Activated T-cell treated with anti-CD3 and anti-CD28 coated beads for 1 hour (primary cell): Measurements from ENCODE around the gene TRIM29.
"Not testable (repeated sequence)": the region's sequence is repeated elsewhere in the genome, so short reads cannot be mapped to it uniquely, and the experiment has no call there.

ENCODE experiments used
- DNase-seq: peaks from one replicate; pipeline ENCODE4 v3.0.0-alpha.2; 2020; ENCODE audit warnings: low read depth

The TRIM29 gene, protein sequence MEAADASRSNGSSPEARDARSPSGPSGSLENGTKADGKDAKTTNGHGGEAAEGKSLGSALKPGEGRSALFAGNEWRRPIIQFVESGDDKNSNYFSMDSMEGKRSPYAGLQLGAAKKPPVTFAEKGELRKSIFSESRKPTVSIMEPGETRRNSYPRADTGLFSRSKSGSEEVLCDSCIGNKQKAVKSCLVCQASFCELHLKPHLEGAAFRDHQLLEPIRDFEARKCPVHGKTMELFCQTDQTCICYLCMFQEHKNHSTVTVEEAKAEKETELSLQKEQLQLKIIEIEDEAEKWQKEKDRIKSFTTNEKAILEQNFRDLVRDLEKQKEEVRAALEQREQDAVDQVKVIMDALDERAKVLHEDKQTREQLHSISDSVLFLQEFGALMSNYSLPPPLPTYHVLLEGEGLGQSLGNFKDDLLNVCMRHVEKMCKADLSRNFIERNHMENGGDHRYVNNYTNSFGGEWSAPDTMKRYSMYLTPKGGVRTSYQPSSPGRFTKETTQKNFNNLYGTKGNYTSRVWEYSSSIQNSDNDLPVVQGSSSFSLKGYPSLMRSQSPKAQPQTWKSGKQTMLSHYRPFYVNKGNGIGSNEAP

DNA sequence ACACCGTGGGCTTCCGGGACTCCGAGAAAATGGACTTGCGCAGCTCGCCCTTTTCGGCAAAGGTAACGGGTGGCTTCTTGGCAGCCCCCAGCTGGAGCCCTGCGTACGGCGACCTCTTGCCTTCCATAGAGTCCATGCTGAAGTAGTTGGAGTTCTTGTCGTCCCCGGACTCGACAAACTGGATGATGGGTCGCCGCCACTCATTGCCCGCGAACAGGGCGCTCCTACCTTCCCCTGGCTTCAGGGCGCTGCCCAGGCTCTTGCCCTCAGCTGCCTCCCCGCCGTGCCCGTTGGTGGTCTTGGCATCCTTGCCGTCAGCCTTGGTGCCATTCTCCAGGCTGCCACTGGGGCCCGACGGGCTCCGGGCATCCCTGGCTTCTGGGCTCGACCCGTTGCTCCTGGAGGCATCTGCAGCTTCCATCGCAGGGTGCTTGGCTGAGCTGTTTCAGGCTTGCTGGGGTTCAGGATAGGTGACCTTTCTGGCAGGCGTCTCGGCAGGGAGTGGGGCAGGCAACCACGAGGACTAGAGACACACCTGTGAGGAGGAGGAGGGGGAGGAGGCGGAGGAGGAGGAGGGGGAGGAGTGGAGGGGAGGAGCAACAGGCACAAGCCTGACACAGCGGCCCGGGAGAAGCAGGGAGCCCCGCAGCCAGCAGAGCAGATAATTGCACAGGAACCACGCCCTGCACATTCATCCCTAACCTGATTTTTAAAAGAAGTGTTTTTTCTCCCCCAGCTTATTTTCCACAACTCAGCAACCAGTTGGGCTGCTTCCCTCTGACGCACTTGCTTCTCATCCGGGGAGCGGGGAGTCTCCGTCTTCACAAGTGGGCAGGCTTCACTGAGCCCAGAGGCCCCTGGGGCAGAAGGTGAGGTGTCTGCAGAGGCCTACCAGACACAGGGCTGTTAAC lies at the start of gene TRIM29:
TSS of gene TRIM29 (minus strand) at position 503 of the 911 bp plus-strand sequence. CDS start at position 421, 82 bp downstream.
- no peak for DNase-seq

DNA sequence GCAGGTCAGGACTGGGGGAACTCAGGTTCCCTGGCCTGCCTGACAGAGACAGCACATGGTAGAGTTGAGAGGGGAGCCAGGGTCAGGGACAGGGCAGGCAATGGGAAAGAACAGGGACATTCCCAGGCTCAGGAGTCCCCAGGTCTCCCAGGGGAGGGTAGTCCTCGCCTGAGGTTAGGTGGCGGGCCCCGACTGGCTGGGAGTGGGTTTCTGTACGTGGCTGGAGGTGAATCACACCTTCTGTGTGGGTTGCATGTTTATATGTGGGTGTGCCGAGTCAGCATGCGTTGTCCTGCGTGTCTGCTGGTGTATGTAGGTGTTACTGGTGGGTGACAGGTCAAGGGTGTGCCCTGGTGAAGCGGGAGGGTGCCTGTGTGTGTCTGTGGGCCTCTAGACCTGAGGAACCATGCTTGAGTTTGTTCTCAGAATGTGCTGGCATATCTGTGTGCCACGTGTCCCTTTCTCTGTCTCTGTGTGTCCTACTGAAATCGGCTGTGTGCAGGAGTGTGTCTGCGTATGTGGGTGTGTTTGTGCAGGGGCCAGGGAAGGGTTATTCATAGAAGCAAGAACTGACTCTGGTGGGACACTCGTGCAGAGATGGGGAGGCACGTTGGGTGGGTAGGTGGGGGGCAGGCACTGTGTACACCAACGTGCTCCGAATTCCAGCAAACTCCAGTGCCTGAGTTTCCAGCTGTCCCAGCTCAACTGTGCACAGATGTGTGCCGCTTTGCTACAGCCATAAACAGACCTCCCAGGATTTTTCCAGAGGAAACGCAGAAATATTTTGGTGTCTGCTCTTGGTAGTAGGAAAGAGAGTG lies 49.1 kb upstream of the TRIM29 start:
- no peak for DNase-seq

DNA sequence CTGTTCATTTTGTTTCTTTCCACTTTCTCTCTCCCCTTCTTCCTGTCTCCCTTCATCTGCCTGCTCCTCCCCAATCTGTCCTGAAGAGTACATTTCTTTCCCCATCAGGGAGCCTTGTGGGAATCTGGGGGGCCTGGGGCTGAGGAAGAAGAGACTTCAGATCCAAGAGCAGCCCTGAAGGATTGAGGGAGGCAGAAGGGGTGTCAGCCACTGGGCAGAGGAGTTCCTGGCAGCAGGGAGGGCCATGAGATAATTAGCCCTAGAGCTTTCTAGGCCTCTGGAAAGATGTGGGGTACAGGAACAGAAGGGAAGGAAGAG lies 48.5 kb upstream of the TRIM29 start:
- no peak for DNase-seq

DNA sequence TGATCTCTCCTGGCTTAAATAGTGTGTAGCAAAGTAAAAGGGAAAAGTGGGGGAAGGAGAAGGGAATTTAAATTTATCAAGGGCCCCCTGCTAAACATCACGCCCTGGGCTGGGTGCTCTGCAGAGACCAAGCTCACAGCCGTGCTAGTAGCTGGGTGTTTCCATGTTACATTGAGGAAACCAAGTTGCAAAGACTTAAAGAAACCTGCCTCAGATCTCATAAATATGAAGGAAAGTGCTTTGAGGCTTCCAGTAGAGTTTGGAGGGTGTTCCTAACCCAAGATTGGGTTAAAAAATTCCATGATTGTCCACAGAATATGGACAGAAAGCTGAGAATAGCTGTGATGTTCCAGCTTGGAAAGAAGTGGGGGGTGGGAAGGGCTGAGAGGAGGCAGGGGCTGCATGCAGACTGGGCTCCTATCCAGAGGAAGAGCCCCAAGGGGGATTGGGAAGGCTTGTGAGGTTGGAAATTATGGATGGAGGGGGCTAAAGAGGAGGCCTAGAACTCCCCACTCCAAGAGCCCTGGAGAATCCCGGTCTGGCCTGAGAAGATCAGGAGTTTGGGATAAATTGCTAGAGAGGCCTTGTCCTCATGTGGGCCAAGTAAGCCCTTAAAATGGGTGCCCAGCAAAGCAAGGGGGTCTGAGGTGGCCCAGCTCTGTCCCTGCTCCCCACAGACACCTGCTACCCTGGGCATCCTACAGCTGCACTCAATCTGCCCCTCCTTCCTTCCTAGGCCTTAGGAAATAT lies 48.0 kb upstream of the TRIM29 start:
- DNase-seq = no peak

DNA sequence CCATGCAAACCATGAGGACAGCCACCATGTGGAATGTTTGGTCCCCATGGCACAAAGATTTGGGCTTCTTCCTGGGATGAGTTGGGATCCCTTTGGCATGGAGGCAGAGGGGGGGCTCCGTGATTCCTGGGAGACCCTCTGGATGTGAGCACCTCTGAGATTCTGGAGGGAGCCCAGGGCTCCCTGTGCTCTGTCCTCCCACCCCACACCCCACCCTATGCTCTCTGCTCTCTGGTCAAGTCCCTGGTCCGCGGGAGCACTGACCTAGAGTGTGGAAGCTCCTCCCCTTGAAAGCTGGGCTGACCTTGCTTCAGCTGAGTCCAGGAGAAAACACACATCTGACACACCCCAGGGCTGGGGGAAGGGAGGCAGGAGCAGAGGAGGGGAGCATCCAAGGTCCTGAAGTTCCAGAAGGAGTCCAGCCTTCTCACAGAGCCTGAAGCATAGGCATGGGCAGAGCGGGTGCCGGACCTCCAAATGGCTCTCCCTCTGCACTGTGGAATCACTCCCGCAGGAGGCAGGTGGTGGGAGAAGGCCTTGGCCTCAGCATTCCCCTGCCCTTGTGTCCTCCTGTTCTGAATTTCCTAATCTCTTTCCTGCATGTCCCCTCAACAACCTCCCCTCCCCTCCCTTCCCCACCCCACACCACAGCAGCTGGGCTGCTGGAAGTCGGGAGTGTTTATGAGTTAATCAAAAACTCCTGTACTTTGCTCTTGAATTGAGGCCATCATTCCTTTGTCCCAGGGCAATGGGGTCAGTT lies 47.2 kb upstream of the TRIM29 start:
- DNase-seq = no peak

DNA sequence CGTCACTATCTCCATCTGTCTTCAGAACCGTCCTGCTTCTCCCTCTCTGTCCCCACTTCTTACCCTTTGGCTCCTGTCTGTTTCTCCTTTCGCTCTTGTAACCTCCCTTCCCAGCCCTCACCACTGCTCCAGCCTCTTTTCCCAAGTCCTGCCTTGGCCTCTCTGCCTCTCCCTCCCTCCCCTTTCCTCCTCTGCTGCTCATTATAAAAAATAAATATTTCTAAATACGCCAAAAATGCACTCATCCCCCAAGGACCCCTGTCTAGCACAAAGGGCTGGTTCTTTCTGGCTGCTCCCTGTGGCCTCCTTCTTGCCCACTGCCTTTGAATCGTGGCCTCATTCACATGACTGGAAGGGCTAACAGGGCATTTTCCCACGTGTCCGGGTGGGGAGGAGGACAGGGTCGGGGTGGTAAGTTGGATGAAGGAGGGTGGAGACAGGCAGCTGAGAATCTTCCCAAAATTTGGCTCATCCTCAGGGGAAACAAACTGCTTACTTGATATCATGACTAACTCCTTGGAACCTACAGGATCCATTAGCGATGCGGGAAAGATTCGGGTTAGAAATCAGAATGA lies 46.5 kb upstream of the TRIM29 start:
- no peak for DNase-seq

DNA sequence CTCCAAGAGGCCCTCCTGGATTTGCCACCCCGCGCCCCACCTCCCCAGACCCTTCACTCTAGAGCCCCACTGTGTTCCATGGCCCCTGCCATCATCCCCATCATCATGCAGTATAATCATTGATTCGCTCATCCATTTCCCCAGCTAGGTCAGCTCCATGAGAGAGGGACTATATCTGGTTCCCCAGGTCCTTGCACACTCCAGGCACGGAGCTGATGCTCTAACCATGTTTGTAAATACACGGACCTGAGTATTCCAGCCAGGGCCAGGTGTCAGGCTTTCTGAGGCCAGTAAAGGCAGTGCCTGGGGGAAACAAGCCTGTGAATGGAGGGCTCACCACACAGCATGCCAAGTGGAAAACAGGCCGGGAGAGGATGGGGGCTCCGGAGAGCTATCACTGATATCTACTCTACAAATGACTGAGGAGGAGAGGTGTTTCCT lies 45.8 kb upstream of the TRIM29 start:
- DNase-seq = no peak

DNA sequence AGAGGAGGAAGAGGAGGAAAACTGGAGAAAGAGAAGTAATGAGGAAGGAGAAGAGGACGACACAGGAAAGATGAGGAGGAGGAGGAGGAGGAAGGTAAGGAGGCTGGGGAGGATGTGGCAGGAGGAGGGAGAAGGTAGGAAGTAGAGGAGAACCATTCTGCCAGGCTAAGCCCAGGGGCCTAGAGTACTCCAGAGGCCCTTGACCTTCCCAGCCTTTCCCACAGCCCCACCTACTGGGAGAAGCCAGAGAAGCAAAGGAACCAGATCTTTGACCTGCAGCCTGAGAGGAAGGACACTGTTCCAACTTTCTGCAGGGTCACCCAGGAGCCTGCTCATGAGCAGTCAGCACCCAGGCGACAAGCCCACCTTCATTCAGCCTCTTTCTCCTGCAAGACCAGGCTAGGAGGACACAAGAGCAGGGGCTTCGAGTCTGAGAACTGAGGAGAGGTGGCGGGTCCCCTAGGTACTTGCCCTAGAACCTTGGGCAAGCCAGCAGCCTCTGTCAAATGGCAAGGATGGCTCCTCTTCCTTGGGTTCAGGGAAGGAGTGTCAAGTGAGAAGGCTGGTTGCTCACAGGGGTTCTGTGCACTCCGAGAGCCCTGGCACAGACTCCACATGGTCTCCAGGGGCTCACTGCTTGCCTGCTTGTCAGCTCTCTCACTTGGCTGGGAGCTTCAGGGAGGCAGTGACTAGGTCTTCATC lies 45.0 kb upstream of the TRIM29 start:
- DNase-seq = no peak

DNA sequence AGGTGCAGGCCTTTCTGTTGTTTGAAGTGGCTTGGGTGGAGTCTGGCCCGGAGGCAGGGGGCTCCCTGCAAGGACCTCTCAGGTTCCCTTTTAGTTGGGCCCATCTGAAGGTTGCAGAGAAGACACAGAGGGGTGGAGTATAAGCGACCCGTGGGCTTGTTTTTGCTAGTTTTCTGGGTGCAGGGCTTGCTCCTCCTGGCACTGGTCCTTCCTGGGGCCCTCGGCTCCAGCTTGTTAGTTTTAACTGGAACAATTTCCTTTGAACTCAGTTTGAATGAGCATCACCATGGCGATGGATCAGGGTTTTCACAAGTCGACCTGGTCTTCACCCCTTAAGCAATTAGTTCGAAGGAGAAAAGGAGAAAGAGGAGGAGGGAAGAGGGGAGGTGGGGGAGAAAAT lies 44.5 kb upstream of the TRIM29 start:
- DNase-seq = no peak

DNA sequence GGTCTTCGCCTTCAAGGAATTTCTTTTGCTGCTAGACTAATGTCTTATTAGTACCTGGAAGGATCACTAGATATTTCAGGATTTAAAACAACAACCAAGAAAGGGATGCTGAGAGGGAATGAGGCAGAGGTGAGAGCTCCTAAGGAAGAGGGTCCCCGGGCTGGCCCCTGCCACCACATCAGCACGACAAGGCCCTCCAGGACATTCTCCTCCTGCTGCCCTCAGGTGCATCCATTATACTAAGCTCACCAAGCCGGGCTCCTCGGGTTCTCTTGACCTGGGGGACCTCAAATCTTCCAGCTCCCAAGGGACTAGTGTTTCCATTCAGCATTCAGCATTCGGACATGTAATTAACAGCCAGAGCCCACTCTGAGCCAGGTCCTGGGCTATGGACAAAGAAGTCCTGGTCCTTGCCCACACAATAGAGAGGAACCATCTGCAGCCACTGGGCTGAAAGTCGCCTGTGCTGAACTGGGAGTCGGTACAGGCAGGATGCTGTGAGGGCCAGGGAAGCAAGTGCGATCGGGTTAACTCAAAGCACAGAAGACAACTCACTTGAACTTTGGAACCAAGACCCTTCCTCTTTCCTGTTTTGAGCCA lies 43.6 kb upstream of the TRIM29 start:
- DNase-seq = no peak

DNA sequence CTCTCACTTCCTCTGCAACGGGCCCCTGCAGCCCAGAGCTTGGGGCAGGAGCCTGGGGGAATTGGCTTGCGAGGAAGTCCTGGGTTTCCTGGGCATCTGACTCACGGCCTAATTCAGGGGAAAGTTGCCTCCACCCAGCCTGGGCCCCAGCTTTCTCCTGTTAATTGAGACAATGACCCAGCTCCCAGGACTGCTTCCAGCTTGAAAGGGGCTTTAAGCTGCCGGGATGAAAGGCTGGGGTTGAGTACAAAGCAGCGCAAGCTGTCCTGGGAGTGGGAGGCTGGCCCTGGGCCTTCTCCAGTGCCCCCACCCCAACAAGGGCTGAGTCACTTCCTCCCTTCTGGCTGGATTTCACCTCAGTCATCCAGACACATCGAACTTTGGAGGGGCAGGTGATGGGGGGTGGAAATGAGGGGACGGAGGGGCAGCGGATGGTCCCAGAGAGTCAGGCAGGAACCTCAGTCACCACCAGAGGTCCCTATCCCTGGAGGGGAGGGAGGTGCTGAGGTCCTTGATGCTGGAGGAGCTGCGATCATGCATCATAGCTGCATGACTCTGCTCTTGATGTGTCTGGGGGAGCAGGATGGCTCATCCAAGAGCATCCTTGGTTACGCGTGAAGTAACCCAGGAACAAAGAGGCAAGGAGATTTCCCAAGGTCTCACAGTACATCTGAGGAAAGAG lies 42.8 kb upstream of the TRIM29 start:
- no peak for DNase-seq

DNA sequence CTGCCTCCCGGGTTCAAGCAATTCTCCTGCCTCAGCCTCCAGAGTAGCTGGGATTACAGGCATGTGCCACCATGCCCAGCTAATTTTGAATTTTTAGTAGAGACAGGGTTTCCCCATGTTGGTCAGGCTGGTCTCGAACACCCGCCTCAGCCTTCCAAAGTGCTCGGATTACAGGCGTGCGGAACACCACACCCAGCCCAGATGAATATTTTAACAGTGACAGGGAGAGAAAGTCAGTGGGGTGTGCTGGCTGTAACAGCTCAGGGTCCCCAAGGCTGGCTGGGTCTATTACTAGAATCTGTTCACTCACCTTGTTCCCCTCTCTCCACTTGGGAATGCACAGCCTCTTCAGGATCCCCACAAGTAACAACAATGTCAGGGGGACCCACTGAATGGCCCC lies 42.1 kb upstream of the TRIM29 start:
- not testable (repeated sequence) for DNase-seq

DNA sequence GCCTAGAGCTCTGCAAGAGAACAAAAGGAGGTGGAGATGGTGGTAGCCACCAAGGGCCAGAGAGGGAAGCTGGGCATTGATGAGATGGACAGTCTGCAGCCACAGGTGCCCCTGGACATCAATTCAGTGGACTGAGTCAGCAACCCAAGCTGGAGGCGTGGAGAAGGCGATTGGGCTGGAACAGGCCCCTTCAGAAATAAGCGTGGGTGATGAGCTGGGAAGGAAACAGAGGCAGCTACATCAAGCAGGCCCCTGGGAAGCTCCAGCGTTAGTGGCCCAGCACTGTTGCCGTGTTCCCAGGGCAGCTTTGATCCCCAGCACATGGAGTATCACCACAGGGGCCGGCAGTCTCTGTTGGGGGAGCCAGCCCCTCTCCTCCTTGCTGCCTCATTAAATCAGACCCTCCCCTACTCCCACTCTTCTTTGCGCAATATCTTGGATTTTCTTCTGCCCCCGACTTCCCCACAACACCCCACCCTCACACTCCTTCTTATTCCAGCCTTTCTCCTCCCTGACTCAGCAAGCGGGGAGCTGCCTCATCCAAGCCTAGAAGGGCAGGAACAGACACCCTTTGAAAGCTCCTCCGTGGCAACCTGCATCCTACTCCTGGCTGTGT lies 41.3 kb upstream of the TRIM29 start:
- DNase-seq = no peak

DNA sequence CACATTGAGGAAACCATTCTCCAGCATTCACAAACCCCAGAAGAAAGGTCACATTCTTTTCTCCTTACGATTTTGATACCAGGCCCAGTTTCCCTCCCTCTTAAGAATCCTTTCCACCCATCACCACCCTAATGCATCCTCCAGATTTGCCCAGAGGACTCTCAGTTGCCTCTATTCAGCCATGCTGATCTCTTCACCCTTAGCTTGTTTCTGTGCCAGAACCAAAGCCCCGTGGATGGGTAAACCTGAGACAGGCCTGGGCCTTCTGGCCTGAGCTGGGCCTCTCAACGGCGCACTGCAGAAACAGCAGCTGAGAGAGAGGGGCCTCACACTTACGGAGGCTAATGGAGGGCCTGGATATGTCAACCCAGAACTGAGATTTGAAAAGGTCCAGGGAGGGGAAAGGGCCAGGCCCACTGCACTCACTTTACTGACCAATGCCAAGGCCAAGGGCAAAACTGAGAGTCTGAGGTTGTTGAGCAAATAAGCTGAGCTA lies 40.7 kb upstream of the TRIM29 start:
- no peak for DNase-seq

DNA sequence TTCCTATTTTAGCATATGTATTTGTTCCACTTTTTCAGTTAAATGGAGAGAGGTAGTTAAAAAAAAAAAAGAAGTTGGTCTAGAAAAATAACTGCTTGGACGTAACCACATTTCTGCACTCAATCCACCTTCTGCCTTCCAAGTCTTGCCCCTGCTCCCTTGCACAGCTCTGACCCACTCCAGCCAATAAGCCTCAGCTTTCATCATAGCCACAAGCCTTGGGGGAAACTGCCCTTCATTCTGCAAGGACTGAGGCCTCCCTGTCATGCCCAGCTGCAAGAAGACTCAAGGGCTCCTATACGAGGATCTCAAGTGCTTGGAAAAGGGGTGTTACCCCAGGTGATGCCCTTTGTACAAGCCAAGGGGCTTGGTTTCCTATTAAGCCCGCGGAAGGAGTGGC lies 37.0 kb upstream of the TRIM29 start:
- DNase-seq = no peak

DNA sequence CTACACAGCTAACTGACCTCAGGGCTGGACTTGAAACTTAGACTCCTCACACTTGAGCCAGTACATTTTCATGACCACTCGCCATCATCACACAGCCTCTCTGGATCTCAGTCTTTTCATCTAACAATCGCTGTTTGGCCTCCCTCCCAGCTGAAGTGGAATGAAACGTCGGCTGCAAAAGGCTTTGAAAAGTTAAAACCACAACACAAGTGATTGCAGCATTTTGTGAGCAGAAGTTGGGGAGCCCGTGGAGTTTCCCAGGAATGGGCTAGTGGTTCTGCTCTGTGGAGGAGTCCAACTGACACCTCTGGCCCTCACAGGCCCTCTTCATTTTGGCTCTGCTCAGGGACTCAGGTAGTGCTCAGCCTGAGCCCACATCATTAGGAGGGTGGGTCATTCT lies 35.9 kb upstream of the TRIM29 start:
- no peak for DNase-seq

DNA sequence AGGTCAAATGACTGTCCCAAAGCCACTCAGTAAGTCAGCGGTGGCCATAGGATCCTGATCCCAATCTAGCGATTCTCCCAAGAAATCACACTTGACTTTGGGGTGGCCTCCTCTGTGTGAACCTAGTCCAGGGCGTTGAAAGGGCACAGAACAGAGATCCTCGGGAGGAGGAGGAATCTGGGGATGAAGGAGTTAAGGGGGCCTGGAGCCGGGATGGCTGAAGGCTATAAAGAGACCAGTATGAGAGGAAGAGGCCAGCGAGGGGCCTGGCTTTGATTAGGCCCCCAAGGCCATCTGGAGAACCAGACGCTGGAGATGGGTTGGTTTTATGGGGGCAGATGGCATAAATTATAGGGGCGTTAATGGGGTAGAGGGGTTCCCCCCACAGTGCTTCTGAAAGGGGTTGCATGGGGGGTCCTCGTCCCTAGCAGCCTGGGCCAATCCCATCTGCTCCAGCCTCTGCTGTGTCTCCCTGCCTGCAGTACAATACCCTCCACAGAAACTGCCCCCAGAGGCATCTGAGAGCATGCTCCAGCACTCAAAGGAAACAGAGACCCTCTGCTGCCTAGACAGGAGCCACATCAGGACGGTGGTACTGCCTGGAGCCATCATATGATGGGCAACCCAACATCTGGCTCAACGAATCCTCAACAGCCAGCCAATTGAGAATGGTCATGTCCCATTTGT lies 35.2 kb upstream of the TRIM29 start:
- no peak for DNase-seq
